ENCODE measurements around the gene GDAP1L1.

DNA sequence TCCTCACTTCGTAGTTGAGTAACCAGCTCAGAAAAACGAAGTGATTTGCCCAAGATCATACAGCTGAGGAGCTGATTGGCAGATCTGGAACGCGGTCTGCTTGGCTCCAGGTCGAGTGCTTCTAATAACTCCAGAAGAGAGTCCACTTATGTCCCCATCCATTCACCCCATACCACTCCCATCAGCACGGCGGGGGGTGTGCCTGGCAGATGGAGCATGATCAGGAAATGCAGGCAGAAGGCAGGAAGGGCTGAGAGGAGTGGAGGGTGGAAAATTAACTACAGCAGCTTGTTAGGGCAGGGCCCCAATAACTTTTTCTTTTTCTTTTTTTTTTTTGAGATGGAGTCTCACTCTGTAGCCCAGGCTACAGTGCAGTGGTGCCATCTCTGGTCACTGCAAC lies 48.9 kb downstream of the GDAP1L1 start:
- TF ChIP-seq POLR2A (IDR thresholded peaks at IDR 0.05; ENCODE audit: low read length) (no peak), GATA1 (IDR thresholded peaks at IDR 0.05; ENCODE audit: low read depth, low read length) (no peak)

Measured in erythroblast (primary cell).